ENCODE data around the gene ZBTB47. TPM values are rescaled to one million over a fixed set of nuclear protein-coding genes. Genes with fewer than 3 reads are reported as not detected.

ZBTB47 gene
- total and polyA plus RNA-seq, 10 of the 15 experiments (the other 5 are each of a cell fraction or from before 2014, with no cell fraction given), result 0.04 to 3.4 (median 1.0) TPM; not detected in 1

DNA sequence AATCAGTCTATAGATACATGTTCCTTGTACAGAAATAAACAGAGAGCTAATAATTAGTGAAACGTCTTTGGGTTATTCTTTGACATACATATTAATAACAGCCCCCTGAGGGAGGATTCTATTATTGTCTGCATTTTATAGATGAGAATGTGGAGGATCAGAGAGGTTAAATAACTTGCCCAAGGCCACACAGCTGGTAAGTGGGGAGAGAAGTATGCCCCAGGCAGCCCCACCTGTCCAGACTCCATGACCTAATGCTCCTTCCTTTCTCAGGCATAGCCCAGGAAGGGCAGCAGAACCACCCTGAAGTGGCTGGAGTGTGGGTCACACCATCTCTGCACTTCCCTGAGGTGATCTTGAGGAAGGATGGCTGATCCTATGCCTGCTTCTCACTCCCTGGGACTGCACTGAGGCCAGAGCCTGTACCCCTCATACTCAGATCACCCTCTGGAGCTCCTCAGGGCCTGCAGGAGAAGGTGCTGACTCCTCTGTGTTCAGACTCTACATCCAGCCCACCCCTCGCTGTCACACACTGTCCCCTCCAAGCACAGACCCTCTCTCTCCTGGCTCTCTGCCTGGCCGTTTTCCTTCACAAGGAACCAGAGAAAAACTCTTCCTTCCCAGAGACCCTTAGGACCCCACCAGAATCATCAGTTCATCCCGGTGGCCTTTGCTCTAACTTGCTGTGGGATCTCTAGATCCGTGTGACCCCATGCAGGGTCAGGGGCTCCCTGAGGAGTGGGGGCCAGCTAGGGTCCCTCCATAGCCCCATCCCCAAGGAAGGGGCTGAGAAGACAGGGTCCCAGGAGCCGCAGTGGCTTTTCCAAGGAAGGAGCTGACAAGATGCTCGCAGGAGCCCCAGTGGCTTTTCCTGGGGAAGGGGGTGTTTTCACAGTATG is 53.5 kb downstream of the ZBTB47 start:
- ATAC-seq (no peak), DNase-seq (ENCODE audit: low read depth, low spot score) (no peak), FAIRE-seq (no peak)
- Histone ChIP-seq H2AFZ (ENCODE audit: control insufficient read depth, low read depth, low read length) (no peak overlapping the region), H4K20me1 (ENCODE audit: control insufficient read depth, insufficient read depth) (no peaks in the 10 kb centered on the region), H3K27me3 (replicated peaks in 1 of 2; ENCODE audit: control insufficient read depth in 2 of 2, insufficient read depth in 2 of 2, low read length in 1 of 2) (no peaks in the 10 kb centered on the region; a peak in 3 of 4 replicates), H3K9ac (ENCODE audit: control insufficient read depth, insufficient read depth, low read length) (no peak overlapping the region), H3K4me1 (ENCODE audit: control insufficient read depth, insufficient read depth, low read length) (no peaks in the 10 kb centered on the region), H3K36me3 (ENCODE audit: control insufficient read depth in 2 of 2, insufficient read depth in 2 of 2, low read length in 1 of 2) (no peaks in the 10 kb centered on the region), H3K27ac (ENCODE audit: control insufficient read depth, insufficient read depth) (no peak overlapping the region), H3K4me3 (no peak overlapping the region), H3K79me2 (ENCODE audit: control insufficient read depth, insufficient read depth, low read length) (no peaks in the 10 kb centered on the region), H3K4me2 (ENCODE audit: control insufficient read depth, insufficient read depth) (no peak overlapping the region), H3K9me3 (replicated peaks; ENCODE audit: control insufficient read depth, insufficient read depth, low read length) (no peaks in the 10 kb centered on the region)
- intact Hi-C loops (cut with micrococcal nuclease; ENCODE audit: unreplicated experiment), result no loop called here
- ChIA-PET RAD21 (ENCODE audit: unreplicated experiment) (no interaction called here), POLR2A (no interaction called here), SMC1A (ENCODE audit: uncharacterized antibody, unreplicated experiment) (no interaction called here), CTCF (no interaction called here)
- BruUV-seq (replicated peaks), result no TSS peak
- TF ChIP-seq HDGF (IDR thresholded peaks at IDR 0.05) (no peak), MTA2 (IDR thresholded peaks at IDR 0.05; ENCODE audit: low read depth) (no peak), POLR2A (IDR thresholded peaks at IDR 0.05; ENCODE audit: low read depth, low read length) (no peak), NBN (IDR thresholded peaks at IDR 0.05) (no peak), MYC (IDR thresholded peaks at IDR 0.05; ENCODE audit: insufficient read depth, insufficient read length, insufficient replicate concordance, low read length, severe bottlenecking) (no peak)
- TF ChIP-seq, protein P1, sequence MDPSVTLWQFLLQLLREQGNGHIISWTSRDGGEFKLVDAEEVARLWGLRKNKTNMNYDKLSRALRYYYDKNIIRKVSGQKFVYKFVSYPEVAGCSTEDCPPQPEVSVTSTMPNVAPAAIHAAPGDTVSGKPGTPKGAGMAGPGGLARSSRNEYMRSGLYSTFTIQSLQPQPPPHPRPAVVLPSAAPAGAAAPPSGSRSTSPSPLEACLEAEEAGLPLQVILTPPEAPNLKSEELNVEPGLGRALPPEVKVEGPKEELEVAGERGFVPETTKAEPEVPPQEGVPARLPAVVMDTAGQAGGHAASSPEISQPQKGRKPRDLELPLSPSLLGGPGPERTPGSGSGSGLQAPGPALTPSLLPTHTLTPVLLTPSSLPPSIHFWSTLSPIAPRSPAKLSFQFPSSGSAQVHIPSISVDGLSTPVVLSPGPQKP (IDR thresholded peaks at IDR 0.05; ENCODE audit: low read depth, low read length), result no peak
- WGBS (ENCODE audit: insufficient coverage, insufficient replicate concordance, low lambda C conversion rate, missing lambda C conversion rate), result under 1% methylated on average over 7 of the region's 7 CpGs
- in situ Hi-C loops (cut with MboI), result no loop called here

All from GM12878 (cell line).